Forelimb muscle (tissue), 1 donor: Measurements from ENCODE around the gene IFRD2. TPM values are rescaled to one million over a fixed set of nuclear protein-coding genes. Genes with fewer than 3 reads are reported as not detected.
"Not testable (repeated sequence)": the region's sequence is repeated elsewhere in the genome, so short reads cannot be mapped to it uniquely, and the experiment has no call there.

Experiments
- DNase-seq: peaks from one replicate; pipeline ENCODE4 v3.0.0-alpha.2; 2013; ENCODE audit warnings: low read depth
- polyA plus RNA-seq: library from polyadenylated mRNA; unstranded; fragments of 120-200 nt; gene quantifications from one replicate; pipeline ENCODE4 v1.2.1, GENCODE V29; 2013; ENCODE audit not compliant: insufficient read length

Gene IFRD2
- polyA plus RNA-seq, 1 donor, result 46.2 TPM

DNA sequence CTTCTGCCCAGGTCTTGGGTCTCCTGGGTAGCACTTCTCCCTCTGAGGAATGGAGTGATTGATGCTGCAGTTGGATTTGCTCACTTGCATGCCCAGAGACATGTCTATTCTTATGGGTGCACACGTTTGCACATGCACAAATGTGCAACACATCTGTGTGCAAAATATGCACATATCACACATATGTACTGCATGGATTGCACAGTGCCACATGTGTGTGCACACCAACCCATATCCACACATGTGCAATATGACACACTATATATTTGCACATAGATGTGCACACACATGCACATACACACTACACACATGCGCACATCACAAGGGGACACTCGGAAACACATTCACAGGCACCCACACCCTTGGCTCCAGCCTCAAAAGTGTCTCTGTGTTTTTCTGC, 24.0 kb downstream of the IFRD2 start:
- DNase-seq, result no peak

DNA sequence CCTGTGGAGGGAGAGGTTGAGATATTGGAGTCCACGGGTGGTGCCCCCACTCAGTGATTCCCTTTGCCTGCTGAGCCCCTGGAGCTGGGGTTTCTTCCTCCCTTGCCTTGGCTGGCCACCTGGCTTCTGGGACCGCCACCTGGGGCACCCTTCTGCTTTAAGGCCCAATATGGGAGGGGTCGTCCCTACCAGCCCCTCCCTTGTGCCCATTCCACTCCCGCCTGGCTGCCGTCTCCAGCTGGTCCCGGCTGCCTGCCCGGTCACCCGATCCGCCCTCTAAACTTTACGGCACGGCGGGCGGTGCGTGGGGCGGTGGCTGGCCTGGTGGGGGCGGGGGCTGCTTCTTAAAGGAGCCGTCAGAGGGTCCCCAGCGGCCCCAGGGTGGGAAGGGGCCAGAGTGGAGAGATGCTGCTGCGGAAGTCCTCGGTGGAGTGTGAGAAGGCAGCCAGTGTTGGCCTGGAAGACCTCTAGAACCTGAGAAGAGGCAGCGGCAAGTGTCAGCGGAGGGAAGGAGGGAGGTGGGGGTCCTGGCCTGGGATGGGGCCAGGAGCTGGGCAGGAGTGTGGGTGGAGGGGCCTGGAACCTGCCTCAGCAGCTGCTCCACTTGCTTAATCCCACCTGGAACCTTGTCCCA, 24.8 kb downstream of the IFRD2 start:
- no peak for DNase-seq

DNA sequence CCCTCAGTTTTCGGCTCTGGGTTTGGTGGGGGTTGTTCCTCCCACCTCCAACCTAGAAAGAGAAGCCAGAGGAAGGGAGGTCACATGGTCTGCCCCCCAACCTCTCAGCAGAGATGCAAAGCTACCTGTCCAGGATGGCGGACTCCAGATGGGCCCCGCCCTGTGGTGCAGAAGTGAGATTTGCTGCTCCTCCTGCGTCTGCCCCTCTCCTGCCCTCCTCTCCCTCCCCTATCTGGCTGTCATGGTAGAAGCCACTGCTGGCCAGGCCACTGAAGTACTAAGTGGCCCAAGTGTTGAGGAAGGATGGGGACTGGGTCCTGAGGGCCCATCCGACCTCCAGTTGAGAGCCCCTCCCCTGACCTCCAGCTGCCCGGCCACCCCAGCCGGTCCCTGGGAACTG, 25.4 kb downstream of the IFRD2 start:
- no peak for DNase-seq

DNA sequence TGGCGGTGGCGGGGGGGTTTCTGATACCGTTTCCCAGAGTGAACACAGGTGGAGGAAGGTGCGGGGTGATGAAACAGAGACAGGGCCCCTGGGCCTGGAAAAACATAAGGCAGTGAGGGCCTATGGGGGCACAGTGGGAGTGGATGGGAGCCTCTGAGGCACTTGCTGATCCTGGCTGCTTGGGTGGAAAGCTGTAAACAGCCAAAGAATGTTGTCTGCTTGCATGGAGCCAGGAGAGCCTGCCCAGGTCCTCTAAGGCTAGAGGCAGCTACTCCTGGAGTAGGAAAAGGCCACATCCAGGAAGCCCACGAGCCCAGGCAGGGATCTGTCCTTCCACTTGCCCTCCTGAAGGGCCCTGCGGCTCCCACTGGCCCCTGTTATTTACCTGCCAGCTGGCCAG, 26.2 kb downstream of the IFRD2 start:
- DNase-seq, result no peak

GRCh38 chr3:50265571-50265970, 26.7 kb downstream of the IFRD2 start:
- no peak for DNase-seq

DNA sequence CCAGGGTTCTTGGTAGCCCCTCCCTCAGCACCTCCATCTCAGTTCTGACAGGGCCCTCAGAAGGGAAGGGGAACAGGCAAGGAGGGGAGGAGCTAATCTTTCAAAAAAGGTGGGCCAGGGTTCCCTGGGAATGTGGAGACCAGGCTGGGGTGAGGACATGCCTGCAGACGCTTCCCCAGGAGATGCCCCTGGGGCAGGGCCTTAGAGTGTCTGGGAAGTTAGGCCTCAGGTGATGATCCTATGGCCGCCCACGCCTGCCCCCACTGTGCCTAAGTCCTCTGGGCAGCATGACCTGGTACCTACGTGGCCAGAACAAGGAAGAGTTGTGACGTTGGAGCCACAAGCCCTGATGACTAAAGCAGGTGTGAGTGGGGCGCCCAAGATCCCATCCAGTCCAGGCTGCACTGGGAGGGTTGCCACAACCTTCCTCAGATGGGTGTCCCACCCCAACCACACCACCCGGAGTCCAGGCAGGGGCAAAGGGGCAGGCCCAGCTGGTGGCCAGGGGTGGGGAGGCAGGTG, 27.2 kb downstream of the IFRD2 start:
- DNase-seq, result no peak

DNA sequence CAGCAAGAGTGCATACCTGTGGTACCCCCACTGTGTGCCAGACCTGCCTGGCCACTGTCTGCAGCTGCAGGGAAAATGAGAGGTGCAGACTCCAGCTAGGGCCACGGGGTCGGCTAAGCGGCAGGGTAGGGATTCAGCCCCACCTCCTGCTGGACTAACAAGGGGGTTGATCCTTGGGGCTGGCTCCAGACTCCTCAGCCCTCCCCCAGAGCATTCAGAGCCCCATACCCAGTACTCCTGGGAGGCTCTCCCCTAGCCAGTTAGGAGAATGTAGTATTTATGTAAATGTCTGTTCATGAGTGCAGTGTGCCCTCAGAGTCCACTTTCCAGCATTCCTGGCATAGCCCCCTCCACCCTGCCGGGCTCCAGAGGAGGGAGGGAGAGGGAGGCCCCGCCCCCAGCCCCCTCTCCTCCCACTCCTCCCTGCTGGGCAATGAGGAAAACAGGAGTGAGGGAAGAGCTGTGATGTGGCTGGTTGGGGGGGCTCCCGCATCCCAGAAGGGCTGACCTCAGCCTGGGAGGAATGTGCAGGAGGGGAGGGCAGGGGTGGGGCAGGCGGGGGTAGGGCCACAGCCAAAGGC, 27.8 kb downstream of the IFRD2 start:
- peak; percentile 63 for DNase-seq

DNA sequence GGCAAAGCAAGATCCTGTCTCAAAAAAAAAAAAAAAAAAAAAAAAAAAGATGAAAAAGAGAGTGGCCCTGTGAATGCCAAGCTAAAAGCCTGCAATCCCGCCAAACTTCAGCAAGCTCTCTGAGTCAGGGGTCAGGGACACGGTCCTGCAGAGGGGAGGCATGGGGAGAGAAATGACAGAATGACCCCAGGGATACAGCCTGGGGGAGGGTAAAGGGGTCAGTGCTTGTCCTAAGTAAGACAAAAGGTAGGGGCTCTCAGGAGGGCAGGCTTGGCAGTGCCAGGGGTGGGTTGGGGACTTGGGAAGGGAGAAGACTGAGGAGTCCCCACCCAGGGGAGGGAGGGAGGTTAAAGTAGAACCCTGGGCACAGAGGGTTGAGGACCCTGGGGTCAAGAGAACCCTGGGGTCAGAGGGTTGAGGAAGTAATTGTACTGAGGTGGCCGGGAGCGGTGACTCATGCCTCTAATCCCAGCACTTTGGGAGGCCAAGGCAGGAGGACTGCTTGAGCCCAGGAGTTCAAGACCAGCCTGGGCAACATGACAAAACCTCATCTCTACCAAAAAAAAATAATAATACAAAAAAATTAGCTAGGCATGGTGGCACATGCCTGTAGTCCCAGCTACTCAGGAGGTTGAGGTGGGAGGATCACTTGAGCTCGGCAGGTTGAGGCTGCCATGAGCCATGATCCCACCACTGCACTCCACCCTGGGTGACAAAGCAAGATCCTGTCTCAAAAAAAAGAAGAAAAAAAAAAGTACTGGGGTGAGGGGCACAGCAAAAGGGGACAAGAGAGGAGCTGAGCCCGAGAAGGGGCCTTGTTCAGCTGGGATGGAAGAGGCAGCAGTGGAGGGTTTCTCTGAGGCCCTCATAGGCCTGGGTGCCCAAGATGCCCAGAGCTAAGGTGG, 28.5 kb downstream of the IFRD2 start:
- DNase-seq, result no peak

- no peak for DNase-seq
These were observed 29.5 kb downstream of the IFRD2 start for GRCh38 chr3:50262778-50263177.

- DNase-seq, result not testable (repeated sequence)
These were observed 30.0 kb downstream of the IFRD2 start for GRCh38 chr3:50262200-50262599.

DNA sequence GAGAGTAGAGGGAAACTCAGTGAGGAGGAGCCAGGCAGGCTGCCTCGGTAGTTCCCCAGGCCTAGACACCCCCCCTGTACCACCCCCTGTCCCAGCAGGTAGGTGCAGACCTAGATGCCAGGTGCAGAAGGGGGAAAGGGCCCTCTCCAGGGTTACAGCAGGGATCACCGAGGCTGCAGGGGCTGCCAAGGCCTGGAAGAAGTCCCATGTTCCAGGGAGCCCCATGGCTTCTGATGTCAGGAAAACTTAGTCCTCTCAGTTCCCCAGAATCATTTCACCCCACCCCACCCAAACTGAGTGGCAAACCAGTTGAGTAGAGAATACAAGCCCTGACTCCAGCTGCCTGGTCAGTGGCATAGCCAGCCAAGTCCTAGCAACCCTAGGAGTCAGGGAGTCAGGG, 30.7 kb downstream of the IFRD2 start:
- DNase-seq, result no peak

DNA sequence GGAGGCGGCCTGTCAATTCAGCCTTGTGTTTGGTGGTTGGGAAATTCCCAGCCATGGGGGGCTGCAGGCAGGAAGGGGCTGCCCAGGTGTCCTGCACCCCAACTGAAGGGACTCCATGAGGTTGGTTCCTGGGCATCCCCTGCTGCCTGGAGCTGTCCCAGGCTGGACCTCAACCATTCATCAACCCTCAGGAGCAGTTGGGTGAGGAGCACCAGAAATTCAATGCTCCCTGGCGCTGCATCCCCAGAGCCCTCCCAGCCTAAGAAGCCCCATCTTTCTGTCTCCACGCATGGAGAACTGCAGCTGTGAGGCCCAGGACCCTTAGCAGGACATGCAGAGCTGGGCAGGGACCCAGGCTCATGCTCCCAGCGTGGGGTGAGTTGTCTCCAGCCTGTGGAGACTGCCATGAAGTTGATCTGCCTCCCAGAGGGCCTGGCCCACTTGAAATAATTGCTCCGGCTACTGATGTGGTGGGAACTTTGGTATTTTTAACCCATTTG, 31.2 kb downstream of the IFRD2 start:
- no peak for DNase-seq

DNA sequence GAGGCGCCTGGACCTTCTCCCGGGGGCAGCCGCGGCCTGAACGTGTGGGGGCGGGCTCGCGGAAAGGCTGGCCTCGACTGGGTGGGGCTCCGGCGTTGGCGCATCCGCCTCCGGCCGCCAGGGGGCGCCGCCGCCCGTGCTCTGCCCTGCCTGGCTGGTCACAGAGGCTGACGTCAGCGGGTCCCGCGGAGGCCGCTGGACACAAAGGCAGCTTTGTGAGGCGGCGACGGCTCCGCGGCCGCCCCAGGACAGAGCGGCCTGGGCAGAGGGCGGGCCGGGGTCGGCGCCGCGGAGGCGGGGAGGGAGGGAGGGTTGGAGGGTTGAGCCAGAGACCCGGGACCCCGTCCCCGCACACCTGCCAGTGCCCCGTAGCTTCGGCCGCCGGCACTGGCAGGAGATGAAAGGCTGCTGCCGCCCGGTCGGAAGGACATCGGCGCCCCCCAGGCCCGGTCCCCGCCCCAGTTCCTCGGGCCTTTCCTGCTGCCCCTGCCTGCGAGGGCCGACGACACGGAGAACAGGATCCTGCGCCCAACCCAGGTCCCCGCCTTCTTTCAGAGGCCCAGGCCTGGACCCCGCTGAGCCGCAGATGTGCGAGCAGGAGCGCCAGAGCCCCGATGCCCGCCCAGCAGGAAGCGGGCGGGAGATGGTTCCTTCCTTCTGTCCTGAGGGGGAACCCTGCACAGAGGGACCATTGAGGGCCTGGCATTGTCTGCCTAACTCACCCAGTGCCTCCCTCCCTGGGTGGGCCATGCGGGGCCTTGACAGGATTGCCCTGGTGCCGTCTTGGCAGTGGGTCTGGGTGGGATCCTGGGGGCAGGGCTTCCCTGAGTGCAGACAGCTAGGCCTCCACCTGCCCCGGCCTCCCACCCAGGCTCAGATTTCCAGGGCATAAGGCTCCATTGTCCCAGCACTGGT, 31.9 kb downstream of the IFRD2 start:
- peak; percentile 81 for DNase-seq

- no peak for DNase-seq
These were observed 32.7 kb downstream of the IFRD2 start for GRCh38 chr3:50259432-50260026.

DNA sequence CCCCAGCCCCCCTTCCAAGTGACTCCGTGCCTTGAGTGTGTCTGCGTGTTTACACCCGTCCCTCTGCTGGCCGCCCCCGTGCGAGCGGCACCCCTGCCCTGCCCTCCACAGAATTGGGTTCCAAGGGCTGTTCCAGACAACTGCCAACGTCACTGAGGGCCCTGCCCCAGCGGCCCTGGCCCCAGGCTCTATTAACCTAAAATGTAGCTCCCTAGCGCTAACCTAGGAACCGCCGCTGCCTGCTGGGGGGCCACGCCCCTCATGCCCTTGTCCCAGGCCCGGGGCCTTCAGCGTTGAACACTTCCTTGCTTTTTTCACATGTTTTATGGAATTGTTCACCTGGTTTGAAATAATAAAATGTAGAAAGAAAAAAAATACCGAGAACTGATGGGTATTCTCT, 33.2 kb downstream of the IFRD2 start:
- no peak for DNase-seq

- no peak for DNase-seq
These were observed 34.1 kb downstream of the IFRD2 start for GRCh38 chr3:50258029-50258680.

DNA sequence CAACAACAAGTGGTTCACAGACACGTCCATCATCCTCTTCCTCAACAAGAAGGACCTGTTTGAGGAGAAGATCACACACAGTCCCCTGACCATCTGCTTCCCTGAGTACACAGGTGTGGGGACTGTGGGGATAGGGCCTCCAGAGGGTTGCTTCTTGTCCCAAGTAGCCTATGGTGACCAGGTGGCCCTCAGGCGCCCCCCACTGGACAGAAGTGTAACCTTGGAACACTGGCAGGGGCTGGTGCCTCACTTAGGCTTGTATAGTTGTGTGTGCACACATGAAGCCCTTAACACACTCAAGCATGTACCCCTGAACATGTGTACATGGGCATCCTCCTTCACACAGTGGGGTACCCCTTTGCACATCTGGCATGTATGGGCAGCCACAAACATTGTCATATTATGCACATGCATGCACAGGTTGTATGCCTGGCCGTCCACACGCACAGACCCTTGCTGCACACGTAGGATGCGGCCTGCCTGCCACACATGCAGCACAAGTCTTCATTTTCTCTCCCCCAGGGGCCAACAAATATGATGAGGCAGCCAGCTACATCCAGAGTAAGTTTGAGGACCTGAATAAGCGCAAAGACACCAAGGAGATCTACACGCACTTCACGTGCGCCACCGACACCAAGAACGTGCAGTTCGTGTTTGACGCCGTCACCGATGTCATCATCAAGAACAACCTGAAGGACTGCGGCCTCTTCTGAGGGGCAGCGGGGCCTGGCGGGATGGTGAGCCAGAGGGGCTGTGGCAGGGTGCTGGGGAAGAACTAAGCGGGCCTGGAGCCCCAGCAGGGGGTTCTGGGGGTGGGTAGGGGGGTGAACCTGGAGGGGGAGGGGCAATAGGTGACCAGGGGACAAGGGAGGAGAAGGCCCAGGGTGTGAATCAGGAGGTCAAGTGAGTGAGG, 35.0 kb downstream of the IFRD2 start:
- DNase-seq, result no peak

- DNase-seq, result no peak
These were observed 37.0 kb downstream of the IFRD2 start for GRCh38 chr3:50255251-50255615.

- DNase-seq, result no peak
These were observed 37.5 kb downstream of the IFRD2 start for GRCh38 chr3:50254577-50255250.
